NB4 (cell line): ENCODE measurements around the gene C1orf50.

Source experiments
- CTCF ChIP-seq: IDR thresholded peaks from one replicate; pipeline ENCODE4 v1.5.1; 2012; ENCODE audit warnings: low read depth, low read length
- POLR2A ChIP-seq: IDR thresholded peaks from 2 replicates; pipeline ENCODE4 v1.6.1; 2011; ENCODE audit warnings: mild to moderate bottlenecking; ENCODE audit not compliant: insufficient read length; ENCODE audit errors: extremely low read depth
- TF ChIP-seq, protein P1 (sequence below): IDR thresholded peaks from 2 replicates; pipeline ENCODE4 v1.6.1; 2011; ENCODE audit warnings: low read depth, low read length

GRCh38 chr1:42788021-42788420, 21.0 kb downstream of the C1orf50 start:
- TF ChIP-seq CTCF (no peak), POLR2A (no peak)
- TF ChIP-seq, protein P1, sequence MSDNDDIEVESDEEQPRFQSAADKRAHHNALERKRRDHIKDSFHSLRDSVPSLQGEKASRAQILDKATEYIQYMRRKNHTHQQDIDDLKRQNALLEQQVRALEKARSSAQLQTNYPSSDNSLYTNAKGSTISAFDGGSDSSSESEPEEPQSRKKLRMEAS, result no peak
